ENCODE results near the gene ATXN7. TPM values are rescaled to one million over a fixed set of nuclear protein-coding genes. Genes with fewer than 3 reads are reported as not detected.

The ATXN7 gene
- total and polyA plus RNA-seq, 2 donors from 2014 or later: 1.4 to 36.4 TPM

GRCh38 chr3:63895422-63896189, 31.9 kb downstream of the ATXN7 start:
- peaks cover 0 to 1% (median 0%) of the 10 kb centered on the region in 3 donors for H3K36me3 ChIP-seq (ENCODE audit: control insufficient read depth in 2 of 3, insufficient read depth in 3 of 3, low read length in 3 of 3)
- TF ChIP-seq, protein P1, sequence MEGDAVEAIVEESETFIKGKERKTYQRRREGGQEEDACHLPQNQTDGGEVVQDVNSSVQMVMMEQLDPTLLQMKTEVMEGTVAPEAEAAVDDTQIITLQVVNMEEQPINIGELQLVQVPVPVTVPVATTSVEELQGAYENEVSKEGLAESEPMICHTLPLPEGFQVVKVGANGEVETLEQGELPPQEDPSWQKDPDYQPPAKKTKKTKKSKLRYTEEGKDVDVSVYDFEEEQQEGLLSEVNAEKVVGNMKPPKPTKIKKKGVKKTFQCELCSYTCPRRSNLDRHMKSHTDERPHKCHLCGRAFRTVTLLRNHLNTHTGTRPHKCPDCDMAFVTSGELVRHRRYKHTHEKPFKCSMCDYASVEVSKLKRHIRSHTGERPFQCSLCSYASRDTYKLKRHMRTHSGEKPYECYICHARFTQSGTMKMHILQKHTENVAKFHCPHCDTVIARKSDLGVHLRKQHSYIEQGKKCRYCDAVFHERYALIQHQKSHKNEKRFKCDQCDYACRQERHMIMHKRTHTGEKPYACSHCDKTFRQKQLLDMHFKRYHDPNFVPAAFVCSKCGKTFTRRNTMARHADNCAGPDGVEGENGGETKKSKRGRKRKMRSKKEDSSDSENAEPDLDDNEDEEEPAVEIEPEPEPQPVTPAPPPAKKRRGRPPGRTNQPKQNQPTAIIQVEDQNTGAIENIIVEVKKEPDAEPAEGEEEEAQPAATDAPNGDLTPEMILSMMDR (IDR thresholded peaks at IDR 0.05; ENCODE audit: borderline replicate concordance, extremely low read depth, insufficient read depth): no peak
- H3K9me3 ChIP-seq (ENCODE audit: control insufficient read depth in 2 of 3, insufficient read depth in 1 of 3, low read length in 3 of 3): no peaks in the 10 kb centered on the region
- DNase-seq (no peak), FAIRE-seq (no peak)
- intact Hi-C loops (cut with DNase I): no loop called here
- H3K4me3 ChIP-seq (ENCODE audit: low read length in 3 of 3): no peak overlapping the region
- no peaks in the 10 kb centered on the region for H3K27me3 ChIP-seq (ENCODE audit: control insufficient read depth, insufficient read depth, low read length)
- no peak overlapping the region for H3K9ac ChIP-seq (ENCODE audit: low read length in 3 of 3)
- peaks cover 0 to 11% (median 2%) of the 10 kb centered on the region in 3 donors for H3K4me1 ChIP-seq (ENCODE audit: control insufficient read depth in 2 of 3, insufficient read depth in 2 of 3, low read depth in 1 of 3, low read length in 3 of 3)
- H3K27ac ChIP-seq (ENCODE audit: low read depth in 2 of 2, low read length in 2 of 2): no peak overlapping the region

DNA sequence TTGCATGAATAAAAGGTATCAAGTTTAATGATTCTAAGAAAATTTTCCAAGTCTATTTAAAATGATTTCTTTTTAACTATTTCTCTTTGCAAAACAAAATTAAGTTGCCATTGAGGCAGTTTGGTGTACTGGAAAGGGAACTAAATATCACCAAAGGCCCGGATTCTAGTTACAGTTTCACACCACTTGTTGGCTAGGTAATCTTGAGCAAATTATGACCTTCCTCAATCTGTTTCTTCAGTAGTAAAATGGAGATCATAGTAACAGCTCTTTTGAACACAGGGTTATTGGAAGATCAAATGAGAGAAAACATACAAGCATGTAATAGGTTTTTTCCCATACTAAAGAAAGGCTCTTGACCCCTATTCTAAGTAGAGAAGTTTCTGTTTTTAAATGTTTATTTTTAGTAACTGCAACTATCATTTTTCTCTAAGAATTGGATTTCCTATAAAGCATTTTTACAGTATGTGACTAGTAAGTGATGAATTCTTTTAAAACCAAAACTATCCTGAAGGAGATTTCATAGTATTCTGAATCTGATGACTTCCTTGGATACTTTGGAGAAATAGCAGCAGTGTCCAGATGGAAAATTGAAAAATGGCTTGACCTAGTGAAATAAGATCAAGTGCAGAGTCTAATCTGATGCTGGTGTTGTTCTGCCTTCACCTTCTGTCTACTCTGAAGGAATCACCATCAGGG, 32.8 kb downstream of the ATXN7 start:
- no peak overlapping the region for H3K4me3 ChIP-seq (ENCODE audit: low read length in 3 of 3)
- H3K9ac ChIP-seq (ENCODE audit: low read length in 3 of 3): no peak overlapping the region
- no peaks in the 10 kb centered on the region for H3K27me3 ChIP-seq (ENCODE audit: control insufficient read depth, insufficient read depth, low read length)
- H3K36me3 ChIP-seq (ENCODE audit: control insufficient read depth in 2 of 3, insufficient read depth in 3 of 3, low read length in 3 of 3): peaks cover 0 to 2% (median 0%) of the 10 kb centered on the region in 3 donors
- TF ChIP-seq, protein P1 (IDR thresholded peaks at IDR 0.05; ENCODE audit: borderline replicate concordance, extremely low read depth, insufficient read depth): no peak
- peaks cover 0 to 11% (median 2%) of the 10 kb centered on the region in 3 donors for H3K4me1 ChIP-seq (ENCODE audit: control insufficient read depth in 2 of 3, insufficient read depth in 2 of 3, low read depth in 1 of 3, low read length in 3 of 3)
- no peaks in the 10 kb centered on the region for H3K9me3 ChIP-seq (ENCODE audit: control insufficient read depth in 2 of 3, insufficient read depth in 1 of 3, low read length in 3 of 3)
- no peak overlapping the region for H3K27ac ChIP-seq (ENCODE audit: low read depth in 2 of 2, low read length in 2 of 2)
- no peak for DNase-seq
- intact Hi-C loops (cut with DNase I): no loop called here
- FAIRE-seq: no peak

GRCh38 chr3:63900010-63900409, 36.3 kb downstream of the ATXN7 start:
- H3K36me3 ChIP-seq (ENCODE audit: control insufficient read depth in 2 of 3, insufficient read depth in 3 of 3, low read length in 3 of 3): peaks cover 0 to 2% (median 0%) of the 10 kb centered on the region in 3 donors
- no peak overlapping the region for H3K9ac ChIP-seq (ENCODE audit: low read length in 3 of 3)
- no peak for DNase-seq
- FAIRE-seq: no peak
- H3K4me1 ChIP-seq (ENCODE audit: control insufficient read depth in 2 of 3, insufficient read depth in 2 of 3, low read depth in 1 of 3, low read length in 3 of 3): peaks cover 0 to 11% (median 2%) of the 10 kb centered on the region in 3 donors
- intact Hi-C loops (cut with DNase I): no loop called here
- no peaks in the 10 kb centered on the region for H3K27me3 ChIP-seq (ENCODE audit: control insufficient read depth, insufficient read depth, low read length)
- no peak overlapping the region for H3K27ac ChIP-seq (ENCODE audit: low read depth in 2 of 2, low read length in 2 of 2)
- TF ChIP-seq, protein P1 (IDR thresholded peaks at IDR 0.05; ENCODE audit: borderline replicate concordance, extremely low read depth, insufficient read depth): no peak
- H3K9me3 ChIP-seq (ENCODE audit: control insufficient read depth in 2 of 3, insufficient read depth in 1 of 3, low read length in 3 of 3): no peaks in the 10 kb centered on the region
- H3K4me3 ChIP-seq (ENCODE audit: low read length in 3 of 3): no peak overlapping the region

All from kidney (tissue), 14 donors.